B cell (primary cell): ENCODE results near the gene FUT7. TPM values are rescaled to one million over a fixed set of nuclear protein-coding genes. Genes with fewer than 3 reads are reported as not detected.

Experiments used
- ATAC-seq: fragments of 200-7000 bp; cut with Tn5 transposase; one replicate; pipeline ENCODE4 v1.10.0; 2021; ENCODE audit warnings: low read depth, mild to moderate bottlenecking, moderate number of reproducible peaks, moderate library complexity
- CTCF ChIA-PET: fragments of 350-600 bp; sonication (Branson Sonifier 250); formaldehyde crosslinking; loops from one replicate; lab custom pipeline; 2021; ENCODE audit warnings: antibody characterized with exemption, inconsistent platforms; lab: Charles Lee
- POLR2A ChIA-PET: fragments of 350-600 bp; sonication (Branson Sonifier 250); formaldehyde crosslinking; loops from one replicate; lab custom pipeline; 2021; ENCODE audit warnings: antibody characterized with exemption; lab: Charles Lee
- DNase-seq: peaks from one replicate; pipeline ENCODE4 v3.0.0; 2013
- H2AFZ ChIP-seq: 2 replicates; pipeline ENCODE4 v1.6.1; 2012; ENCODE audit warnings: mild to moderate bottlenecking, low read depth, low read length; ENCODE audit not compliant: insufficient read depth, poor library complexity, severe bottlenecking
- H3K27ac ChIP-seq, 2 donors: 1 replicate in 1 of 2; 2 replicates in 1 of 2; pipeline ENCODE4 v1.5.1; 2012 to 2013; ENCODE audit warnings: low read length in 2 of 2, mild to moderate bottlenecking in 2 of 2, moderate library complexity in 1 of 2
- H3K27me3 ChIP-seq, 4 experiments: fragments of 200-600 bp in 1 of 4; sonication (generic) in 1 of 4; replicated peaks in 1 of 4; 1 replicate in 2 of 4; 2 replicates in 2 of 4; pipeline versions ENCODE4 v1.6.1 to v1.7.0; 2013 to 2016; ENCODE audit warnings: low read length in 3 of 4, mild to moderate bottlenecking in 2 of 4, mixed read lengths in 1 of 4, moderate library complexity in 1 of 4; ENCODE audit not compliant: insufficient read depth in 4 of 4, control insufficient read depth in 3 of 4; ENCODE audit errors: control extremely low read depth in 1 of 4
- H3K36me3 ChIP-seq, 2 experiments: replicated peaks in 1 of 2; 1 replicate in 1 of 2; 2 replicates in 1 of 2; pipeline versions ENCODE4 v1.6.1 to v1.7.1; 2013; ENCODE audit warnings: low read length in 1 of 2; ENCODE audit not compliant: insufficient read depth in 2 of 2, control insufficient read depth in 1 of 2; ENCODE audit errors: control extremely low read depth in 1 of 2, extremely low read depth in 1 of 2
- H3K4me1 ChIP-seq, 2 donors: fragments of 200-600 bp in 1 of 2; sonication (generic) in 1 of 2; 1 replicate in 1 of 2; 2 replicates in 1 of 2; pipeline versions ENCODE4 v1.5.1 to v1.6.1; 2013 to 2017; ENCODE audit warnings: low read length in 2 of 2; ENCODE audit not compliant: control insufficient read depth in 2 of 2, insufficient read depth in 2 of 2
- H3K4me2 ChIP-seq: replicated peaks from 2 replicates; pipeline ENCODE3; 2012; ENCODE audit warnings: mild to moderate bottlenecking, low read depth, low read length; ENCODE audit not compliant: poor library complexity, severe bottlenecking
- H3K4me3 ChIP-seq, 5 experiments: fragments of 200-600 bp in 1 of 5; sonication (generic) in 1 of 5; 1 replicate in 3 of 5; 2 replicates in 2 of 5; pipeline versions ENCODE4 v1.5.1 to v1.7.0; 2011 to 2016; ENCODE audit warnings: low read length in 4 of 5, mild to moderate bottlenecking in 4 of 5, low read depth in 2 of 5, control low read depth in 1 of 5, moderate library complexity in 1 of 5; ENCODE audit not compliant: insufficient read depth in 1 of 5; ENCODE audit errors: control extremely low read depth in 1 of 5, extremely low read depth in 1 of 5
- H3K79me2 ChIP-seq: fragments of 200-600 bp; sonication (generic); one replicate; pipeline ENCODE4 v1.6.0; 2016; ENCODE audit warnings: low read length; ENCODE audit not compliant: control insufficient read depth, insufficient read depth
- H3K9ac ChIP-seq: fragments of 200-600 bp; sonication (generic); 2 replicates; pipeline ENCODE4 v1.6.1; 2017; ENCODE audit warnings: mild to moderate bottlenecking, low read length, moderate library complexity
- H3K9me3 ChIP-seq, 3 donors: one replicate each; pipeline versions ENCODE4 v1.6.1 to v1.7.1; 2013; ENCODE audit warnings: low read length in 2 of 3; ENCODE audit not compliant: control insufficient read depth in 2 of 3, insufficient read depth in 1 of 3; ENCODE audit errors: control extremely low read depth in 1 of 3
- H4K20me1 ChIP-seq: 2 replicates; pipeline ENCODE4 v1.6.0; 2012; ENCODE audit warnings: mild to moderate bottlenecking, low read length; ENCODE audit not compliant: insufficient read depth, control insufficient read depth, poor library complexity, severe bottlenecking
- H3K27ac Mint-ChIP-seq: one replicate; pipeline ENCODE4 v1.8.0; 2021; ENCODE audit warnings: mixed read lengths
- H3K27me3 Mint-ChIP-seq: one replicate; pipeline ENCODE4 v1.8.0; 2021; ENCODE audit warnings: mixed read lengths
- H3K4me1 Mint-ChIP-seq: one replicate; pipeline ENCODE4 v1.8.0; 2021; ENCODE audit warnings: mixed read lengths
- H3K4me3 Mint-ChIP-seq: one replicate; pipeline ENCODE4 v1.8.0; 2021; ENCODE audit warnings: mixed read lengths
- H3K9me3 Mint-ChIP-seq: one replicate; pipeline ENCODE4 v1.8.0; 2022; ENCODE audit warnings: mixed read lengths; ENCODE audit not compliant: insufficient read depth
- EZH2 ChIP-seq: IDR thresholded peaks from 2 replicates; pipeline ENCODE4 v1.6.1; 2012; ENCODE audit warnings: borderline replicate concordance, low read depth, mild to moderate bottlenecking, moderate library complexity, low read length; ENCODE audit not compliant: insufficient read depth, poor library complexity, severe bottlenecking
- WGBS: methylation state at CpG from one replicate; pipeline ENCODE4 v1.1.5; 2013; ENCODE audit warnings: missing lambda C conversion rate; ENCODE audit not compliant: insufficient coverage; 5-methylcytosine and 5-hydroxymethylcytosine counted together
- intact Hi-C: fragments of 100-400 bp; cut with micrococcal nuclease; formaldehyde crosslinking; loops from one replicate; pipeline ENCODE4 v1.10.0; 2022
- polyA plus RNA-seq: library from polyadenylated mRNA; depleted of rRNA; stranded (reverse); fragments of >200 nt; gene quantifications from 2 replicates; pipeline ENCODE4 v1.2.3, GENCODE V29; 2012
- total RNA-seq, 2 donors: library from RNA; stranded (reverse); fragments of 120-200 nt in 1 of 2; gene quantifications; 1 replicate in 1 of 2; 2 replicates in 1 of 2; pipeline versions ENCODE4 v1.2.3 to v1.2.4, GENCODE V29; 2013 to 2022
- TF ChIP-seq, protein P1 (sequence below): fragments of 200-600 bp; IDR thresholded peaks from one replicate; pipeline ENCODE4 v1.8.0; 2022; ENCODE audit warnings: antibody characterized with exemption, mild to moderate bottlenecking

The FUT7 gene
- total and polyA plus RNA-seq, 2 donors (not counting 1 experiment from before 2014, with no cell fraction given), result 7.3 to 8.2 TPM

GRCh38 chr9:136991993-136992818, 39.7 kb downstream of the FUT7 start, which contains the start of gene PAXX:
PAXX (plus strand) TSS chr9:136992422; CDS start chr9:136992444, 22 bp downstream.
- H2AFZ ChIP-seq, result peak within 1 kb of the TSS; percentile 85
- peaks cover 0 to 3% (median 0%) of the 10 kb centered on the region in 4 experiments for H3K27me3 ChIP-seq
- intact Hi-C loops, result loop anchor here (1.0 to 5.0 kb wide), 7 partner anchors 8 to 510 kb away; partner anchors contain the start of genes ABCA2, FBXW5, PHPT1 and SEC16A
- Mint-ChIP-seq H3K27me3 (peaks cover 6% of the 10 kb centered on the region), H3K4me3 (peak within 1 kb of the TSS; percentile 91), H3K9me3 (no peaks in the 10 kb centered on the region), H3K4me1 (peaks cover 26% of the 10 kb centered on the region), H3K27ac (peak within 1 kb of the TSS; percentile 91)
- peak within 1 kb of the TSS; percentile 82 for H3K9ac ChIP-seq
- H3K4me1 ChIP-seq, result peaks cover 27 to 38% of the 10 kb centered on the region in 2 donors
- ChIA-PET CTCF (interaction anchor here (0.5 to 2.4 kb wide), 11 partner anchors 9 to 611 kb away, joined by 3 to 20 read pairs (median 5); partner anchors contain the start of genes ABCA2, AJM1, FBXW5 and FUT7), POLR2A (interaction anchor here (0.6 to 1.7 kb wide), 13 partner anchors 9 to 251 kb away, joined by 3 to 19 read pairs (median 4); partner anchors contain the start of genes ABCA2, AJM1, FUT7 and TUBB4B)
- peaks cover 0 to 6% of the 10 kb centered on the region in 2 experiments for H3K36me3 ChIP-seq
- peak within 1 kb of the TSS; percentile 99 for H3K4me2 ChIP-seq
- H3K79me2 ChIP-seq, result peaks cover 10% of the 10 kb centered on the region
- under 1% methylated on average over 86 of the region's 92 CpGs for WGBS
- H3K9me3 ChIP-seq, result peaks cover 0 to 10% (median 0%) of the 10 kb centered on the region in 3 donors
- H3K4me3 ChIP-seq, result peak within 1 kb of the TSS; percentile 32 to 71 (median 66)
- TF ChIP-seq, protein P1, sequence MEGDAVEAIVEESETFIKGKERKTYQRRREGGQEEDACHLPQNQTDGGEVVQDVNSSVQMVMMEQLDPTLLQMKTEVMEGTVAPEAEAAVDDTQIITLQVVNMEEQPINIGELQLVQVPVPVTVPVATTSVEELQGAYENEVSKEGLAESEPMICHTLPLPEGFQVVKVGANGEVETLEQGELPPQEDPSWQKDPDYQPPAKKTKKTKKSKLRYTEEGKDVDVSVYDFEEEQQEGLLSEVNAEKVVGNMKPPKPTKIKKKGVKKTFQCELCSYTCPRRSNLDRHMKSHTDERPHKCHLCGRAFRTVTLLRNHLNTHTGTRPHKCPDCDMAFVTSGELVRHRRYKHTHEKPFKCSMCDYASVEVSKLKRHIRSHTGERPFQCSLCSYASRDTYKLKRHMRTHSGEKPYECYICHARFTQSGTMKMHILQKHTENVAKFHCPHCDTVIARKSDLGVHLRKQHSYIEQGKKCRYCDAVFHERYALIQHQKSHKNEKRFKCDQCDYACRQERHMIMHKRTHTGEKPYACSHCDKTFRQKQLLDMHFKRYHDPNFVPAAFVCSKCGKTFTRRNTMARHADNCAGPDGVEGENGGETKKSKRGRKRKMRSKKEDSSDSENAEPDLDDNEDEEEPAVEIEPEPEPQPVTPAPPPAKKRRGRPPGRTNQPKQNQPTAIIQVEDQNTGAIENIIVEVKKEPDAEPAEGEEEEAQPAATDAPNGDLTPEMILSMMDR, result no peak
- no peak for TF ChIP-seq EZH2
- peak within 1 kb of the TSS; percentile 76 to 97 for H3K27ac ChIP-seq
- DNase-seq (peak; percentile 92), ATAC-seq (peak; percentile 91)
- peaks cover 17% of the 10 kb centered on the region for H4K20me1 ChIP-seq
